Natural killer cell (primary cell): ENCODE results near the gene KDM4B. TPM values are rescaled to one million over a fixed set of nuclear protein-coding genes. Genes with fewer than 3 reads are reported as not detected.

Experiments
- ATAC-seq, 3 donors: fragments of 150-1000 bp in 2 of 3; fragments of 200-7000 bp in 1 of 3; cut with Tn5 transposase; 1 replicate in 1 of 3; 2 replicates in 2 of 3; pipeline ENCODE4 v1.10.0; 2021; ENCODE audit warnings: mild to moderate bottlenecking in 2 of 3, moderate library complexity in 2 of 3
- DNase-seq, 2 donors: peaks; one replicate each; pipeline versions ENCODE4 v3.0.0 to v3.0.0-alpha.2; 2013 to 2021; ENCODE audit warnings: mixed read lengths in 1 of 2
- H3K27ac ChIP-seq: one replicate; pipeline ENCODE4 v1.5.1; 2013; ENCODE audit warnings: mild to moderate bottlenecking, low read length
- H3K27me3 ChIP-seq: one replicate; pipeline ENCODE4 v1.6.1; 2013; ENCODE audit warnings: low read length; ENCODE audit not compliant: control insufficient read depth, insufficient read depth
- H3K36me3 ChIP-seq: one replicate; pipeline ENCODE4 v1.6.1; 2013; ENCODE audit warnings: low read length; ENCODE audit not compliant: control insufficient read depth, insufficient read depth
- H3K4me1 ChIP-seq: one replicate; pipeline ENCODE4 v1.6.1; 2013; ENCODE audit warnings: low read length; ENCODE audit not compliant: control insufficient read depth, insufficient read depth
- H3K4me3 ChIP-seq: one replicate; pipeline ENCODE4 v1.5.1; 2013; ENCODE audit warnings: low read length
- H3K9me3 ChIP-seq: one replicate; pipeline ENCODE4 v1.6.1; 2013; ENCODE audit warnings: low read length; ENCODE audit not compliant: control insufficient read depth, insufficient read depth
- H3K27ac Mint-ChIP-seq, 2 donors: one replicate each; pipeline ENCODE4 v1.8.0; 2022; ENCODE audit warnings: mild to moderate bottlenecking in 2 of 2, mixed read lengths in 2 of 2, moderate library complexity in 1 of 2
- H3K27me3 Mint-ChIP-seq, 2 donors: one replicate each; pipeline ENCODE4 v1.8.0; 2022; ENCODE audit warnings: low read depth in 2 of 2, mixed read lengths in 2 of 2
- H3K36me3 Mint-ChIP-seq: one replicate; pipeline ENCODE4 v1.8.0; 2022; ENCODE audit warnings: mixed read lengths
- H3K4me1 Mint-ChIP-seq, 2 donors: one replicate each; pipeline ENCODE4 v1.8.0; 2022; ENCODE audit warnings: mixed read lengths in 2 of 2
- H3K4me3 Mint-ChIP-seq: one replicate; pipeline ENCODE4 v1.8.0; 2022; ENCODE audit warnings: mild to moderate bottlenecking, moderate library complexity, mixed read lengths
- H3K9me3 Mint-ChIP-seq, 2 donors: one replicate each; pipeline ENCODE4 v1.8.0; 2022; ENCODE audit warnings: mixed read lengths in 2 of 2
- CTCF ChIP-seq: fragments of 200-600 bp; IDR thresholded peaks from one replicate; pipeline ENCODE4 v1.8.0; 2022; ENCODE audit warnings: antibody characterized with exemption
- WGBS: methylation state at CpG from one replicate; pipeline ENCODE4 v1.1.7; 2013; ENCODE audit warnings: missing lambda C conversion rate; ENCODE audit not compliant: insufficient coverage; 5-methylcytosine and 5-hydroxymethylcytosine counted together
- intact Hi-C: fragments of 100-400 bp; cut with micrococcal nuclease; formaldehyde crosslinking; loops from one replicate; pipeline ENCODE4 v1.14.2; 2022
- total RNA-seq, 4 donors: library from RNA; stranded (reverse); fragments of 120-200 nt in 1 of 4; gene quantifications; one replicate each; pipeline versions ENCODE4 v1.2.3 to v1.2.4, GENCODE V29; 2013 to 2022

Gene KDM4B
- total RNA-seq, 3 donors from 2014 or later (not counting 1 experiment from before 2014, with no cell fraction given) = 68.0 to 73.5 (median 68.1) TPM

- Histone ChIP-seq H3K27me3 (no peaks in the 10 kb centered on the region), H3K36me3 (no peaks in the 10 kb centered on the region), H3K9me3 (no peaks in the 10 kb centered on the region), H3K4me3 (no peak overlapping the region), H3K4me1 (no peaks in the 10 kb centered on the region), H3K27ac (no peak overlapping the region)
- DNase-seq (no peak), ATAC-seq (no peak)
- H3K4me3 Mint-ChIP-seq = no peak overlapping the region
- 92% methylated on average over 18 of the region's 18 CpGs for WGBS
- H3K4me1 Mint-ChIP-seq = peaks cover 21 to 56% of the 10 kb centered on the region in 2 donors
- no peaks in the 10 kb centered on the region for H3K9me3 Mint-ChIP-seq
- no peak for TF ChIP-seq CTCF
- intact Hi-C loops = no loop called here
- peak overlapping the region in 1 of 2 donors; percentile 73 for H3K27ac Mint-ChIP-seq
- H3K27me3 Mint-ChIP-seq = no peaks in the 10 kb centered on the region
- H3K36me3 Mint-ChIP-seq = no peaks in the 10 kb centered on the region
Measured at GRCh38 chr19:5003781-5004180, 34.9 kb downstream of the KDM4B start.

- no peak overlapping the region for H3K4me3 ChIP-seq
- Mint-ChIP-seq H3K27ac (no peak overlapping the region), H3K27me3 (no peaks in the 10 kb centered on the region), H3K4me3 (no peak overlapping the region), H3K9me3 (no peaks in the 10 kb centered on the region), H3K4me1 (peaks cover 20 to 45% of the 10 kb centered on the region in 2 donors), H3K36me3 (no peaks in the 10 kb centered on the region)
- H3K27me3 ChIP-seq = no peaks in the 10 kb centered on the region
- TF ChIP-seq CTCF = no peak
- H3K36me3 ChIP-seq = no peaks in the 10 kb centered on the region
- no peaks in the 10 kb centered on the region for H3K4me1 ChIP-seq
- no peak for ATAC-seq
- 83% methylated on average over 5 of the region's 5 CpGs for WGBS
- no peak for DNase-seq
- intact Hi-C loops = no loop called here
- no peak overlapping the region for H3K27ac ChIP-seq
- no peaks in the 10 kb centered on the region for H3K9me3 ChIP-seq
Measured at GRCh38 chr19:5005096-5005495, 36.2 kb downstream of the KDM4B start.

GRCh38 chr19:5006201-5006600 is 37.3 kb downstream of the KDM4B start:
- Histone ChIP-seq H3K9me3 (no peaks in the 10 kb centered on the region), H3K27ac (no peak overlapping the region), H3K36me3 (no peaks in the 10 kb centered on the region), H3K4me3 (no peak overlapping the region), H3K4me1 (no peaks in the 10 kb centered on the region), H3K27me3 (no peaks in the 10 kb centered on the region)
- H3K36me3 Mint-ChIP-seq = no peaks in the 10 kb centered on the region
- H3K27ac Mint-ChIP-seq = no peak overlapping the region
- intact Hi-C loops = no loop called here
- no peaks in the 10 kb centered on the region for H3K27me3 Mint-ChIP-seq
- no peak overlapping the region for H3K4me3 Mint-ChIP-seq
- no peaks in the 10 kb centered on the region for H3K9me3 Mint-ChIP-seq
- no peak for TF ChIP-seq CTCF
- H3K4me1 Mint-ChIP-seq = peaks cover 22 to 38% of the 10 kb centered on the region in 2 donors
- no peak for ATAC-seq
- WGBS = 69% methylated on average over 10 of the region's 10 CpGs
- no peak for DNase-seq

- H3K27me3 ChIP-seq = no peaks in the 10 kb centered on the region
- intact Hi-C loops = no loop called here
- TF ChIP-seq CTCF = no peak
- H3K4me1 Mint-ChIP-seq = peaks cover 16 to 33% of the 10 kb centered on the region in 2 donors
- H3K27me3 Mint-ChIP-seq = no peaks in the 10 kb centered on the region
- H3K4me3 ChIP-seq = no peak overlapping the region
- no peaks in the 10 kb centered on the region for H3K36me3 ChIP-seq
- H3K36me3 Mint-ChIP-seq = no peaks in the 10 kb centered on the region
- no peak overlapping the region for H3K27ac Mint-ChIP-seq
- no peak overlapping the region for H3K27ac ChIP-seq
- ATAC-seq (no peak), DNase-seq (no peak)
- H3K9me3 ChIP-seq = no peaks in the 10 kb centered on the region
- no peak overlapping the region for H3K4me3 Mint-ChIP-seq
- H3K4me1 ChIP-seq = no peaks in the 10 kb centered on the region
- WGBS = 93% methylated on average over 13 of the region's 13 CpGs
- no peaks in the 10 kb centered on the region for H3K9me3 Mint-ChIP-seq
Measured at GRCh38 chr19:5006821-5007220, 37.9 kb downstream of the KDM4B start.
